Suprapubic skin (tissue), 3 donors: ENCODE data around the gene PCDHB8.

Source experiments
- EP300 ChIP-seq: sonication (generic); formaldehyde crosslinking; IDR thresholded peaks from one replicate; pipeline ENCODE4 v1.6.1; 2017; ENCODE audit warnings: antibody characterized with exemption
- POLR2A ChIP-seq, 2 donors: fragments of 450-650 bp; IDR thresholded peaks; one replicate each; pipeline ENCODE4 v1.6.1; 2017; ENCODE audit warnings: antibody characterized with exemption in 2 of 2, mild to moderate bottlenecking in 2 of 2, moderate library complexity in 2 of 2
- TF ChIP-seq, protein P1 (sequence below), 2 donors: fragments of 200-600 bp in 1 of 2; fragments of 450-650 bp in 1 of 2; sonication (generic) in 1 of 2; IDR thresholded peaks; one replicate each; pipeline ENCODE4 v1.5.1; 2016 to 2019; ENCODE audit warnings: antibody characterized with exemption in 2 of 2, mild to moderate bottlenecking in 1 of 2, moderate library complexity in 1 of 2

DNA sequence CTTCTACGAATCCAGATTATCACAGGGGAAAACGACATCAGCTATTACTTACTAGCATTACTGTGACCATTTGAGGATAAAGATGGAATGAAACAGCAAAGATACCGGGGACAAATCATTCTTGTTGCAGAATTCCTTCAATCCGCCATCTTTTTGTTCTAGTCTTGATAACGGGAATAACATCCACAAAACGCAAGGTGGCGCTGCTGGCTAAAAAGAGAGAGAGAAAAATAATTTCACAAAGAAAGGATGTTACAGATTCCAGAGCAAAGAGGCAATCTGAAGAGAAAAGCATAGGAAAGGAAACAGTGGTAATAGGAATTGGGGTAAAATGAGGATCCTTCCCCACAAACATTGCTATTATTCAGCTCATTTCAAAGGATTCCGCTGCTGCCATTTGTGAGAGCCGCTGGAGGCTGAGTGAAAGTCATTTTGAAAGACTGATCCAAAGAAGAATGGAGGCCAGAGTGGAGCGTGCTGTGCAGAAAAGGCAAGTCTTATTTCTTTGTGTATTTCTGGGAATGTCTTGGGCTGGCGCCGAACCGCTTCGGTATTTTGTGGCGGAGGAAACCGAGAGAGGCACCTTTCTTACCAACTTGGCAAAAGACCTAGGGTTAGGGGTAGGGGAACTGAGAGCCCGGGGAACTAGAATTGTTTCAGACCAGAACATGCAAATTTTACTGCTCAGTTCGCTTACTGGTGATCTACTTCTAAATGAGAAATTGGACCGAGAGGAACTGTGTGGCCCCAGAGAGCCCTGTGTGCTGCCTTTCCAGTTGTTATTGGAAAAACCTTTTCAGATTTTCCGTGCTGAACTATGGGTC lies 5.0 kb upstream of the PCDHB8 start, which contains the start of gene PCDHB7:
- TF ChIP-seq POLR2A (IDR thresholded peaks at IDR 0.05) (no peak), EP300 (no peak)
- TF ChIP-seq, protein P1, sequence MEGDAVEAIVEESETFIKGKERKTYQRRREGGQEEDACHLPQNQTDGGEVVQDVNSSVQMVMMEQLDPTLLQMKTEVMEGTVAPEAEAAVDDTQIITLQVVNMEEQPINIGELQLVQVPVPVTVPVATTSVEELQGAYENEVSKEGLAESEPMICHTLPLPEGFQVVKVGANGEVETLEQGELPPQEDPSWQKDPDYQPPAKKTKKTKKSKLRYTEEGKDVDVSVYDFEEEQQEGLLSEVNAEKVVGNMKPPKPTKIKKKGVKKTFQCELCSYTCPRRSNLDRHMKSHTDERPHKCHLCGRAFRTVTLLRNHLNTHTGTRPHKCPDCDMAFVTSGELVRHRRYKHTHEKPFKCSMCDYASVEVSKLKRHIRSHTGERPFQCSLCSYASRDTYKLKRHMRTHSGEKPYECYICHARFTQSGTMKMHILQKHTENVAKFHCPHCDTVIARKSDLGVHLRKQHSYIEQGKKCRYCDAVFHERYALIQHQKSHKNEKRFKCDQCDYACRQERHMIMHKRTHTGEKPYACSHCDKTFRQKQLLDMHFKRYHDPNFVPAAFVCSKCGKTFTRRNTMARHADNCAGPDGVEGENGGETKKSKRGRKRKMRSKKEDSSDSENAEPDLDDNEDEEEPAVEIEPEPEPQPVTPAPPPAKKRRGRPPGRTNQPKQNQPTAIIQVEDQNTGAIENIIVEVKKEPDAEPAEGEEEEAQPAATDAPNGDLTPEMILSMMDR (IDR thresholded peaks at IDR 0.05) = peak in 1 of 2 donors; percentile 8
